HepG2 (cell line): ENCODE data around the gene TRH. TPM values are rescaled to one million over a fixed set of nuclear protein-coding genes. Genes with fewer than 3 reads are reported as not detected.

Experiments
- ATAC-seq: fragments of 200-7000 bp; cut with Tn5 transposase; 3 replicates; pipeline ENCODE4 v1.9.1; 2020; ENCODE audit warnings: mild to moderate bottlenecking, moderate library complexity
- BruUV-seq: library from RNA; stranded (reverse); fragments of 400-500 nt; replicated peaks from 2 replicates; lab custom pipeline; 2021; lab: Mats Ljungman, UMichigan
- CTCF ChIA-PET: fragments of 300-600 bp; formaldehyde crosslinking; extraction: SDS; loops from one replicate; lab custom pipeline; 2021; ENCODE audit warnings: low total read pairs, inconsistent platforms, low intra/inter-chr PET ratio; lab: Yijun Ruan, JAX
- POLR2A ChIA-PET: fragments of 350-600 bp; sonication (Branson Sonifier 250); formaldehyde crosslinking; loops from one replicate; lab custom pipeline; 2020; ENCODE audit warnings: antibody characterized with exemption, inconsistent platforms; lab: Yijun Ruan, JAX
- DNase-seq: peaks from one replicate; pipeline ENCODE4 v3.0.0-alpha.2; 2015; ENCODE audit warnings: low spot score
- FAIRE-seq: peaks from 3 replicates; lab custom pipeline; 2011; peaks lifted over from hg19 to GRCh38; lab: Jason Lieb, UNC
- H2AFZ ChIP-seq: one replicate; pipeline ENCODE4 v1.6.1; 2011; ENCODE audit warnings: low read length, inconsistent platforms
- H3K27ac ChIP-seq: fragments of 300-600 bp; 3 replicates; pipeline ENCODE4 v1.8.0; 2011; ENCODE audit warnings: mixed run types, mild to moderate bottlenecking, mixed read lengths, low read length, inconsistent platforms; ENCODE audit not compliant: insufficient read depth; ENCODE audit errors: extremely low read length
- H3K27me3 ChIP-seq, 2 experiments: fragments of 200-600 bp in 1 of 2; 2 replicates in 1 of 2; 3 replicates in 1 of 2; pipeline versions ENCODE4 v1.6.0 to v1.8.0; 2011; ENCODE audit warnings: low read length in 2 of 2, mild to moderate bottlenecking in 2 of 2, moderate library complexity in 2 of 2, inconsistent platforms in 1 of 2; ENCODE audit not compliant: insufficient read depth in 2 of 2, control insufficient read depth in 1 of 2
- H3K36me3 ChIP-seq, 2 experiments: fragments of 200-600 bp in 1 of 2; replicated peaks in 1 of 2; 2 replicates in 1 of 2; 3 replicates in 1 of 2; pipeline versions ENCODE4 v1.5.1 to v1.8.0; 2011; ENCODE audit warnings: low read length in 2 of 2, inconsistent platforms in 1 of 2; ENCODE audit not compliant: insufficient read depth in 2 of 2, control insufficient read depth in 1 of 2
- H3K4me1 ChIP-seq: 2 replicates; pipeline ENCODE4 v1.5.1; 2012; ENCODE audit warnings: low read length, inconsistent platforms; ENCODE audit not compliant: insufficient read depth
- H3K4me2 ChIP-seq: 2 replicates; pipeline ENCODE4 v1.6.0; 2011; ENCODE audit warnings: low read depth, low read length, inconsistent platforms
- H3K4me3 ChIP-seq, 3 experiments: fragments of 200-600 bp in 1 of 3; sonication (generic), shearing (Covaris generic) in 1 of 3; replicated peaks in 1 of 3; 2 replicates each; pipeline ENCODE4 v1.5.1; 2011 to 2016; ENCODE audit warnings: low read length in 3 of 3, inconsistent platforms in 2 of 3, low read depth in 2 of 3, mild to moderate bottlenecking in 2 of 3, control low read depth in 1 of 3, mixed read lengths in 1 of 3; ENCODE audit not compliant: insufficient read depth in 1 of 3
- H3K79me2 ChIP-seq: one replicate; pipeline ENCODE4 v1.6.1; 2011; ENCODE audit warnings: low read length, inconsistent platforms; ENCODE audit not compliant: insufficient read depth
- H3K9ac ChIP-seq: 2 replicates; pipeline ENCODE4 v1.6.0; 2011; ENCODE audit warnings: mild to moderate bottlenecking, low read depth, low read length, inconsistent platforms; ENCODE audit not compliant: insufficient read depth
- H3K9me3 ChIP-seq: 2 replicates; pipeline ENCODE4 v1.5.1; 2012; ENCODE audit warnings: mild to moderate bottlenecking, low read length
- H4K20me1 ChIP-seq: 2 replicates; pipeline ENCODE4 v1.6.0; 2011; ENCODE audit warnings: inconsistent platforms, mild to moderate bottlenecking, low read length, moderate library complexity; ENCODE audit not compliant: insufficient read depth
- BCL6 ChIP-seq: IDR thresholded peaks from 2 replicates; pipeline ENCODE4 v1.6.1; 2016; ENCODE audit warnings: missing genetic modification reagents, missing compliant biosample characterization
- CTCF ChIP-seq: sonication (generic); formaldehyde crosslinking; IDR thresholded peaks from 2 replicates; pipeline ENCODE4 v1.5.0; 2020; ENCODE audit warnings: mild to moderate bottlenecking, missing genetic modification reagents, moderate library complexity
- GABPB1 ChIP-seq: IDR thresholded peaks from 2 replicates; pipeline ENCODE4 v1.6.1; 2016; ENCODE audit warnings: mild to moderate bottlenecking, missing genetic modification reagents, moderate library complexity, missing compliant biosample characterization
- MXI1 ChIP-seq: IDR thresholded peaks from 3 replicates; pipeline ENCODE4 v1.6.1; 2012; ENCODE audit warnings: low read depth, low read length, inconsistent platforms, borderline replicate concordance
- NCOR1 ChIP-seq: fragments of 200-600 bp; sonication (generic); IDR thresholded peaks from 2 replicates; pipeline ENCODE4 v1.7.0; 2017; ENCODE audit warnings: antibody characterized with exemption, low read length, borderline replicate concordance
- RARA ChIP-seq: IDR thresholded peaks from 2 replicates; pipeline ENCODE4 v1.6.1; 2016; ENCODE audit warnings: missing genetic modification reagents, missing compliant biosample characterization
- RXRA ChIP-seq: sonication (generic); formaldehyde crosslinking; IDR thresholded peaks from 2 replicates; pipeline ENCODE4 v1.5.1; 2020; ENCODE audit warnings: missing genetic modification reagents
- SKI ChIP-seq: fragments of 450-650 bp; IDR thresholded peaks from one replicate; pipeline ENCODE4 v1.6.1; 2018; ENCODE audit warnings: mild to moderate bottlenecking; ENCODE audit not compliant: partially characterized antibody
- SKIL ChIP-seq: sonication (generic); formaldehyde crosslinking; IDR thresholded peaks from 2 replicates; pipeline ENCODE4 v1.8.0; 2022; ENCODE audit warnings: missing genetic modification reagents, mild to moderate bottlenecking, moderate library complexity, borderline replicate concordance
- TBL1XR1 ChIP-seq: fragments of 150-350 bp; IDR thresholded peaks from 2 replicates; pipeline ENCODE4 v1.6.1; 2014; ENCODE audit warnings: borderline replicate concordance, low read length; ENCODE audit not compliant: partially characterized antibody
- TFE3 ChIP-seq: IDR thresholded peaks from 2 replicates; pipeline ENCODE4 v1.6.1; 2016
- ZNF616 ChIP-seq: sonication (generic); formaldehyde crosslinking; IDR thresholded peaks from 2 replicates; pipeline ENCODE4 v1.5.0; 2020; ENCODE audit warnings: low read depth, mild to moderate bottlenecking, missing genetic modification reagents
- ZNF710 ChIP-seq: sonication (generic); formaldehyde crosslinking; IDR thresholded peaks from 2 replicates; pipeline ENCODE4 v1.5.0; 2020; ENCODE audit warnings: mild to moderate bottlenecking, missing genetic modification reagents, borderline replicate concordance
- WGBS: methylation state at CpG from one replicate; pipeline ENCODE4 v1.1.6; 2017; ENCODE audit warnings: low lambda C conversion rate; 5-methylcytosine and 5-hydroxymethylcytosine counted together
- in situ Hi-C: cut with HindIII; loops from 2 replicates; pipeline ENCODE4 v1.10.0; 2017; ENCODE audit warnings: low pct_unique_long_range_greater_than_20kb; ENCODE audit not compliant: extremely low pct_ligation_motif_present
- intact Hi-C: fragments of 100-400 bp; cut with micrococcal nuclease; formaldehyde crosslinking; loops from one replicate; pipeline ENCODE4 v1.10.0; 2022; ENCODE audit not compliant: unreplicated experiment
- polyA plus RNA-seq, 8 experiments: library from polyadenylated mRNA; depleted of rRNA in 3 of 8; stranded (reverse) in 7 of 8; unstranded in 1 of 8; fragments of >200 nt; fragmentation: Illumina TruSeq in 4 of 8; extraction: Trizol in 4 of 8; gene quantifications; 2 replicates each; pipeline versions ENCODE4 v1.2.1 to v1.2.3, GENCODE V29; 2011 to 2016; ENCODE audit warnings: low read depth in 4 of 8, missing spikeins in 1 of 8, mixed read lengths in 1 of 8; ENCODE audit not compliant: insufficient read depth in 1 of 8
- total RNA-seq, 5 experiments: library from RNA; depleted of rRNA; stranded (reverse); fragments of >200 nt; fragmentation: Illumina TruSeq; extraction: Trizol; gene quantifications; 2 replicates each; pipeline ENCODE4 v1.2.3, GENCODE V29; 2016; ENCODE audit warnings: low read depth in 1 of 5

Gene TRH
- total and polyA plus RNA-seq, 2 of the 13 experiments (the other 11 are each of a cell fraction or from before 2014, with no cell fraction given) = not detected

GRCh38 chr3:129975705-129976048 lies 1.2 kb downstream of the TRH start:
- FAIRE-seq = no peak
- no TSS peak for BruUV-seq
- DNase-seq = no peak

More at GRCh38 chr3:129975705-129976048, 1.2 kb downstream of the TRH start:
- H3K4me3 ChIP-seq = no peak overlapping the region
- CTCF ChIA-PET = interaction anchor here (1.6 kb wide), 1 partner anchor 33 kb away, joined by 4 read pairs; no protein-coding TSS in a partner anchor
- TF ChIP-seq NCOR1 = peak; percentile 31; the same call in 1 of the 2 replicates
- TF ChIP-seq ZNF616 = no peak
- peak; percentile 76 for TF ChIP-seq RARA
- no peak for TF ChIP-seq MXI1
- peak; percentile 54 for TF ChIP-seq BCL6 (CRISPR knock-in tag)
- peak; percentile 84 for TF ChIP-seq SKI
- peak; percentile 22; the same call in 1 of the 2 replicates for TF ChIP-seq ZNF710 (CRISPR knock-in tag)
- TF ChIP-seq GABPB1 (CRISPR knock-in tag) = peak; percentile 51; the same call in 1 of the 2 replicates
- peak; percentile 55; the same call in 1 of the 2 replicates for TF ChIP-seq SKIL (CRISPR knock-in tag)
- peak; percentile 87 for TF ChIP-seq RXRA (CRISPR knock-in tag)
- peak; percentile 48 for TF ChIP-seq TBL1XR1
- TF ChIP-seq TFE3 (CRISPR knock-in tag) = no peak
- TF ChIP-seq CTCF = peak; percentile 38
- TF ChIP-seq, all 625 proteins: peak for 10
- ATAC-seq = peak; percentile 41
- no peak overlapping the region for H3K9ac ChIP-seq
- peak overlapping the region; percentile 32; the same call in 1 of the 2 replicates for H3K4me2 ChIP-seq
- no peak overlapping the region for H2AFZ ChIP-seq
- no peaks in the 10 kb centered on the region for H3K9me3 ChIP-seq
- H3K79me2 ChIP-seq = no peaks in the 10 kb centered on the region
- 7% methylated on average over 17 of the region's 27 CpGs for WGBS
- peaks cover 3 to 46% of the 10 kb centered on the region in 2 experiments; a peak in 4 of 5 replicates for H3K27me3 ChIP-seq
- in situ Hi-C loops (no loop called here), intact Hi-C loops (no loop called here)
- no peaks in the 10 kb centered on the region for H3K36me3 ChIP-seq
- POLR2A ChIA-PET = no interaction called here
- peaks cover 16% of the 10 kb centered on the region for H3K4me1 ChIP-seq
- no peak overlapping the region for H3K27ac ChIP-seq
- H4K20me1 ChIP-seq = no peaks in the 10 kb centered on the region
